Loucy (cell line): ENCODE results near the gene CPOX.

ENCODE experiments used
- EZH2phosphoT487 ChIP-seq: fragments of 200-600 bp; IDR thresholded peaks from 2 replicates; pipeline ENCODE4 v1.6.1; 2018; ENCODE audit warnings: antibody characterized with exemption, mild to moderate bottlenecking, moderate library complexity, borderline replicate concordance
- TF ChIP-seq, protein P1 (sequence below): fragments of 200-600 bp; sonication (generic); conservative IDR thresholded peaks from 2 replicates; pipeline ENCODE4 v1.5.1; 2014; ENCODE audit warnings: mild to moderate bottlenecking, antibody characterized with exemption, low read length

DNA sequence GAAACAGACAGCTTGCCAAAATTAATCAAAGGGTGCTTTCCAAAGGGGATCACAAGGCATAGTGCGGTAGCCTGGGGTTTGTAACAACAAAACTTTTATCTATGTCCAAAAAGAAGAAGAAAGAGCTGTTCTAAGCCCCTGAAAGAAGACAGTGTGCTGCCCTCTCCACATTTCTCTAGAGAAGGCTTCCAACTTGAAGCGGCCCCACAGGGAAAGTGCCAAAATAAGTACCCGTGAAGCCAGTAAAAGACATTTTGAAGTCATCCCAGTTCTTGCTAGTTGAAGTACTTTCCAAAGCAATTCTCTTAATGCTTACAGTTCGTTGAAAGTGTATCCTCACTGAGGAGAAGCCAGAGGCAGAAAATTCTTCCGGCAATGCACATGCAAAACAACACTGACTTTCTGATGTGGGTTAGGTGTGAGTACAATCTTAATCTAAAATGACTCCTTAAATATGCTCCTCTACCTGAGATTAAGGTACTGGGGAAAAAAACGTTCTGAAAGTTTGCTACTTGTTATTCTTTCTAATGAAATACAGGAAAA is 40.3 kb downstream of the CPOX start:
- TF ChIP-seq, protein P1, sequence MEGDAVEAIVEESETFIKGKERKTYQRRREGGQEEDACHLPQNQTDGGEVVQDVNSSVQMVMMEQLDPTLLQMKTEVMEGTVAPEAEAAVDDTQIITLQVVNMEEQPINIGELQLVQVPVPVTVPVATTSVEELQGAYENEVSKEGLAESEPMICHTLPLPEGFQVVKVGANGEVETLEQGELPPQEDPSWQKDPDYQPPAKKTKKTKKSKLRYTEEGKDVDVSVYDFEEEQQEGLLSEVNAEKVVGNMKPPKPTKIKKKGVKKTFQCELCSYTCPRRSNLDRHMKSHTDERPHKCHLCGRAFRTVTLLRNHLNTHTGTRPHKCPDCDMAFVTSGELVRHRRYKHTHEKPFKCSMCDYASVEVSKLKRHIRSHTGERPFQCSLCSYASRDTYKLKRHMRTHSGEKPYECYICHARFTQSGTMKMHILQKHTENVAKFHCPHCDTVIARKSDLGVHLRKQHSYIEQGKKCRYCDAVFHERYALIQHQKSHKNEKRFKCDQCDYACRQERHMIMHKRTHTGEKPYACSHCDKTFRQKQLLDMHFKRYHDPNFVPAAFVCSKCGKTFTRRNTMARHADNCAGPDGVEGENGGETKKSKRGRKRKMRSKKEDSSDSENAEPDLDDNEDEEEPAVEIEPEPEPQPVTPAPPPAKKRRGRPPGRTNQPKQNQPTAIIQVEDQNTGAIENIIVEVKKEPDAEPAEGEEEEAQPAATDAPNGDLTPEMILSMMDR, result no peak
- no peak for TF ChIP-seq EZH2phosphoT487
